Parathyroid adenoma (tissue), 2 donors: Measurements from ENCODE around the gene SSB.
A peak's percentile ranks its signal among the peaks of the same experiment; 100 is the strongest.

ENCODE experiments used
- H2AFZ ChIP-seq: fragments of 300-600 bp; sonication (generic); one replicate; pipeline ENCODE4 v1.7.0; 2017; ENCODE audit warnings: antibody characterized with exemption, mild to moderate bottlenecking
- H3K27ac ChIP-seq: fragments of 300-600 bp; sonication (generic); one replicate; pipeline ENCODE4 v1.7.0; 2017
- H3K27me3 ChIP-seq: fragments of 300-600 bp; sonication (generic); one replicate; pipeline ENCODE4 v1.7.0; 2017; ENCODE audit warnings: low read length; ENCODE audit not compliant: control insufficient read depth, insufficient read depth
- H3K36me3 ChIP-seq: fragments of 300-600 bp; sonication (generic); one replicate; pipeline ENCODE4 v1.7.0; 2017; ENCODE audit warnings: low read length; ENCODE audit not compliant: control insufficient read depth, insufficient read depth
- H3K4me1 ChIP-seq: fragments of 300-600 bp; sonication (generic); one replicate; pipeline ENCODE4 v1.7.0; 2017; ENCODE audit warnings: control low read depth
- H3K4me2 ChIP-seq: fragments of 300-600 bp; sonication (generic); one replicate; pipeline ENCODE4 v1.7.0; 2017; ENCODE audit warnings: low read length
- H3K4me3 ChIP-seq: fragments of 300-600 bp; sonication (generic); one replicate; pipeline ENCODE4 v1.7.0; 2017; ENCODE audit warnings: low read depth, low read length
- H3K79me2 ChIP-seq: fragments of 300-600 bp; sonication (generic); one replicate; pipeline ENCODE4 v1.7.0; 2017; ENCODE audit warnings: control low read depth
- H3K9ac ChIP-seq: fragments of 300-600 bp; sonication (generic); one replicate; pipeline ENCODE4 v1.7.0; 2017; ENCODE audit warnings: mild to moderate bottlenecking
- H3K9me3 ChIP-seq: fragments of 300-600 bp; sonication (generic); one replicate; pipeline ENCODE4 v1.7.0; 2017; ENCODE audit warnings: low read length; ENCODE audit not compliant: control insufficient read depth
- CTCF ChIP-seq: fragments of 300-600 bp; sonication (generic); IDR thresholded peaks from one replicate; pipeline ENCODE4 v1.7.0; 2017; ENCODE audit warnings: antibody characterized with exemption, mild to moderate bottlenecking
- donor health status: primary hyperparathyroidism.

SSB gene

DNA sequence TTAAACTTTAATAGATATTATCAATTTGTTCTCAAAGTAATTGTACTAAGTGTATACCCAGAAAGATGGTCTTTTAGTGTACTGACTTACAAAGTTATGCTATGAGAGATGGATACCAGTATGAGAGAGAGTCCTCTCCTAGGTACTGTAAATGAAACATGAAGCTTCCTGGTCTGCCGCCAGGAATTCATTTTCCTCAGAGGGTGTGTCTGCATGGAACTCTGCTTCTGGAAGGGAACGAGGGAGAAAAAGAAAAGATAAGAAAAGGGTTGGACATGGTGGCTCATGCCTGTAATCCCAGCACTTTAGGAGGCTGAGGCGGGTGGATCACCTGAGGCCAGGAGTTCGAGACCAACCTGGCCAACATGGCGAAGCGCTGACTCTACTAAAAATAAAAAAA, 2.2 kb upstream of the SSB start:
- no peak overlapping the region for H2AFZ ChIP-seq
- no peak overlapping the region for H3K4me2 ChIP-seq
- H3K36me3 ChIP-seq: no peaks in the 10 kb centered on the region
- no peak for TF ChIP-seq CTCF
- H3K4me1 ChIP-seq: peaks cover 3% of the 10 kb centered on the region
- no peak overlapping the region for H3K9ac ChIP-seq
- H3K9me3 ChIP-seq: no peaks in the 10 kb centered on the region
- no peaks in the 10 kb centered on the region for H3K27me3 ChIP-seq
- H3K79me2 ChIP-seq: peaks cover 6% of the 10 kb centered on the region
- no peak overlapping the region for H3K4me3 ChIP-seq
- no peak overlapping the region for H3K27ac ChIP-seq

- Histone ChIP-seq H3K4me1 (peaks cover 3% of the 10 kb centered on the region), H2AFZ (no peak overlapping the region), H3K27ac (no peak overlapping the region), H3K79me2 (peaks cover 6% of the 10 kb centered on the region), H3K9ac (no peak overlapping the region), H3K27me3 (no peaks in the 10 kb centered on the region), H3K4me2 (no peak overlapping the region), H3K9me3 (no peaks in the 10 kb centered on the region), H3K4me3 (no peak overlapping the region), H3K36me3 (no peaks in the 10 kb centered on the region)
- no peak for TF ChIP-seq CTCF
These were observed 1.1 kb upstream of the SSB start for GRCh38 chr2:169797601-169798000.

- H3K4me1 ChIP-seq: peaks cover 3% of the 10 kb centered on the region
- H3K79me2 ChIP-seq: peaks cover 6% of the 10 kb centered on the region
- peak overlapping the region; percentile 68 for H3K27ac ChIP-seq
- H3K9me3 ChIP-seq: no peaks in the 10 kb centered on the region
- H3K27me3 ChIP-seq: no peaks in the 10 kb centered on the region
- no peak overlapping the region for H3K9ac ChIP-seq
- H3K4me2 ChIP-seq: peak overlapping the region; percentile 85
- H3K4me3 ChIP-seq: peak overlapping the region; percentile 89
- peak overlapping the region; percentile 82 for H2AFZ ChIP-seq
- no peak for TF ChIP-seq CTCF
- no peaks in the 10 kb centered on the region for H3K36me3 ChIP-seq
These were observed 314 bp upstream of the SSB start for GRCh38 chr2:169798397-169798717.

DNA sequence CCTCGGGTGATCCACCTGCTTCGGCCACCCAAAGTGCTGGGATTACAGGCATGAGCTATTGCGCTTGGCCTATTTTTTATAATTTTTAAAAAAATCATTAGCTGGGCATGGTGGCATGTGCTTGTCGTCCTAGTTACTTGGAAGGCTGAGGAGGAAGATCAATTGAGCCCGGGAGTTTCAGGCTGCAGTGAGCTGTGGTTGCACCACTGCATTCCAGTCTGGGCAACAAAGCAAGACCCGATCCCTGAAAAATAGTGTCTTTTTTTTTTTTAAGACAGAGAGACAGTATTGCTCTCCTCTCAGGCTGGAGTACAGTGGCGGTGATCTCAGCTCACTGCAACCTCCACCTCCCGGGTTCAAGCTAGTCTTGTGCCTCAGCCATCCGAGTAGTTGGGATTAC, 4.8 kb downstream of the SSB start:
- Histone ChIP-seq H3K27me3 (no peaks in the 10 kb centered on the region), H3K4me1 (peaks cover 3% of the 10 kb centered on the region), H3K79me2 (peaks cover 6% of the 10 kb centered on the region), H3K4me2 (no peak overlapping the region), H3K27ac (no peak overlapping the region), H3K9ac (no peak overlapping the region), H3K4me3 (no peak overlapping the region), H3K36me3 (no peaks in the 10 kb centered on the region), H3K9me3 (no peaks in the 10 kb centered on the region), H2AFZ (no peak overlapping the region)
- TF ChIP-seq CTCF: no peak

- Histone ChIP-seq H3K4me3 (no peak overlapping the region), H3K27ac (no peak overlapping the region), H3K9ac (no peak overlapping the region), H3K4me1 (no peaks in the 10 kb centered on the region), H3K36me3 (no peaks in the 10 kb centered on the region), H3K4me2 (no peak overlapping the region), H2AFZ (no peak overlapping the region), H3K79me2 (no peaks in the 10 kb centered on the region), H3K27me3 (no peaks in the 10 kb centered on the region), H3K9me3 (no peaks in the 10 kb centered on the region)
- TF ChIP-seq CTCF: no peak
These were observed 7.9 kb downstream of the SSB start for GRCh38 chr2:169806586-169806985.
